Heart right ventricle (tissue), 16 donors: ENCODE measurements around the gene AGBL1. TPM values are rescaled to one million over a fixed set of nuclear protein-coding genes. Genes with fewer than 3 reads are reported as not detected.

Experiments
- ATAC-seq, 8 donors: fragments of 200-7000 bp; cut with Tn5 transposase; one replicate each; pipeline ENCODE4 v1.9.1; 2020; ENCODE audit warnings: mild to moderate bottlenecking in 8 of 8, moderate library complexity in 8 of 8, moderate number of reproducible peaks in 1 of 8
- DNase-seq, 2 donors: peaks; one replicate each; pipeline ENCODE4 v3.0.0-alpha.2; 2020
- H3K27ac ChIP-seq, 10 donors: fragments of 200-600 bp; sonication (generic) in 2 of 10; one replicate each; pipeline versions ENCODE4 v1.5.0 to v1.8.0; 2020 to 2022; ENCODE audit warnings: mild to moderate bottlenecking in 3 of 10
- H3K27me3 ChIP-seq, 7 donors: fragments of 200-600 bp; one replicate each; pipeline ENCODE4 v1.8.0; 2021 to 2022; ENCODE audit warnings: mild to moderate bottlenecking in 2 of 7
- H3K36me3 ChIP-seq, 9 donors: fragments of 200-600 bp; sonication (generic) in 1 of 9; one replicate each; pipeline versions ENCODE4 v1.5.0 to v1.8.0; 2020 to 2022; ENCODE audit warnings: mild to moderate bottlenecking in 2 of 9
- H3K4me1 ChIP-seq, 9 donors: fragments of 200-600 bp; sonication (generic) in 1 of 9; one replicate each; pipeline versions ENCODE4 v1.5.0 to v1.8.0; 2020 to 2022; ENCODE audit warnings: mild to moderate bottlenecking in 4 of 9
- H3K4me3 ChIP-seq, 10 donors: fragments of 200-600 bp; sonication (generic) in 2 of 10; one replicate each; pipeline versions ENCODE4 v1.5.0 to v1.8.0; 2020 to 2022; ENCODE audit warnings: mild to moderate bottlenecking in 7 of 10, moderate library complexity in 2 of 10
- H3K9me3 ChIP-seq, 11 donors: fragments of 200-600 bp in 10 of 11; sonication (generic) in 2 of 11; one replicate each; pipeline versions ENCODE4 v1.5.0 to v1.8.0; 2013 to 2022; ENCODE audit warnings: mild to moderate bottlenecking in 2 of 11, control low read depth in 1 of 11, moderate library complexity in 1 of 11
- CTCF ChIP-seq, 9 donors: fragments of 200-600 bp; sonication (generic) in 2 of 9; IDR thresholded peaks; one replicate each; pipeline versions ENCODE4 v1.5.0 to v1.8.0; 2021 to 2022; ENCODE audit warnings: antibody characterized with exemption in 9 of 9, mild to moderate bottlenecking in 5 of 9, moderate library complexity in 1 of 9
- WGBS, 2 donors: extraction: QIAGEN DNeasy Blood & Tissue Kit; methylation state at CpG; one replicate each; pipeline ENCODE4 v1.1.7; 2013; ENCODE audit warnings: inconsistent platforms in 1 of 2; 5-methylcytosine and 5-hydroxymethylcytosine counted together
- intact Hi-C, 10 donors: fragments of 100-400 bp; cut with DNase I; formaldehyde crosslinking; loops; one replicate each; pipeline versions ENCODE4 v1.11.1 to v1.14.2; 2022
- polyA plus RNA-seq, 2 donors: library from polyadenylated mRNA; stranded (reverse); fragments of 200-250 nt; gene quantifications; one replicate each; pipeline ENCODE4 v1.2.3, GENCODE V29; 2013
- total RNA-seq, 10 donors: library from RNA; stranded (reverse); fragmentation: NEBNext Ultra II Directional in 3 of 10; extraction: Animal tissue kit (Norgen Biotek cat#: 25700) in 3 of 10; gene quantifications; one replicate each; pipeline versions ENCODE4 v1.2.1 to v1.2.4, GENCODE V29; 2021 to 2023
- donor health status: Arrhythmogenic right ventricular cardiomyopathy.
- donor health status: ischemic (EF 13 %, LVEDD 7.1; RV severe dilation, severe dysfunction).
- donor health status: healthy with polysubstance abuse.
- donor health status: DM: no; HTN: yes; CAD: no.
- donor health status: DM: no; HTN: no; CAD: no.
- donor health status: ischemic (EF 25% LVEDD 6.9; RV normal size, moderate dysfunction).
- donor health status: ischemic (EF 25% LVEDD 5.7; RV mildly dilated, moderate dysfunction).
- donor health status: healthy.
- donor health status: DM: yes; HTN: yes; CAD: no.
- donor health status: Ischemic cardiomyopathy.
- donor health status: ischemic (EF 35%, LVEDD 5.7; RV mildly dilated, moderate dysfunction).
- donor health status: nonischemic (EF 11% LVEDD 7.7; RV severe dilation, severe dysfunction).
- donor health status: DM: yes; HTN: yes; CAD: no.
- donor health status: PGD.
- donor health status: ischemic (EF 29% LVEDD 5.4; RV normal size, mild dysfunction).
- donor health status: nonischemic (EF 23%, LVEDD 6.1; RV moderate dilation, normal function).

Gene AGBL1
- total and polyA plus RNA-seq, 12 donors = 0.02 to 0.13 (median 0.09) TPM; not detected in 7

- Histone ChIP-seq H3K36me3 (no peaks in the 10 kb centered on the region), H3K27me3 (peaks cover 0 to 13% (median 0%) of the 10 kb centered on the region in 7 donors), H3K9me3 (no peaks in the 10 kb centered on the region), H3K4me3 (no peak overlapping the region), H3K4me1 (no peaks in the 10 kb centered on the region), H3K27ac (no peak overlapping the region)
- intact Hi-C loops = no loop called here
- no peak for TF ChIP-seq CTCF (IDR thresholded peaks at IDR 0.05)
- ATAC-seq (no peak), DNase-seq (no peak)
- WGBS, 2 donors = 82 to 87% methylated on average over 2 of the region's 2 CpGs
These were observed 402.0 kb downstream of the AGBL1 start for GRCh38 chr15:86481720-86482119.

GRCh38 chr15:86483936-86484335 is 404.3 kb downstream of the AGBL1 start:
- H3K9me3 ChIP-seq = no peaks in the 10 kb centered on the region
- no peaks in the 10 kb centered on the region for H3K36me3 ChIP-seq
- intact Hi-C loops = no loop called here
- no peak for ATAC-seq
- no peaks in the 10 kb centered on the region for H3K4me1 ChIP-seq
- H3K27me3 ChIP-seq = peaks cover 0 to 13% (median 0%) of the 10 kb centered on the region in 7 donors
- TF ChIP-seq CTCF (IDR thresholded peaks at IDR 0.05) = no peak
- no peak for DNase-seq
- H3K4me3 ChIP-seq = no peak overlapping the region
- no peak overlapping the region for H3K27ac ChIP-seq
- WGBS, 2 donors = 0 to 3% methylated on average over 1 of the region's 1 CpG

- H3K4me1 ChIP-seq = no peaks in the 10 kb centered on the region
- TF ChIP-seq CTCF (IDR thresholded peaks at IDR 0.05) = no peak
- intact Hi-C loops = no loop called here
- DNase-seq = no peak
- peaks cover 0 to 8% (median 0%) of the 10 kb centered on the region in 7 donors for H3K27me3 ChIP-seq
- no peak overlapping the region for H3K4me3 ChIP-seq
- H3K9me3 ChIP-seq = no peaks in the 10 kb centered on the region
- H3K36me3 ChIP-seq = no peaks in the 10 kb centered on the region
- H3K27ac ChIP-seq = no peak overlapping the region
- no peak for ATAC-seq
- 52 to 55% methylated on average over 3 of the region's 3 CpGs for WGBS, 2 donors
These were observed 408.4 kb downstream of the AGBL1 start for GRCh38 chr15:86488046-86488445.

- no peak overlapping the region for H3K27ac ChIP-seq
- TF ChIP-seq CTCF (IDR thresholded peaks at IDR 0.05) = no peak
- no peak for ATAC-seq
- H3K4me1 ChIP-seq = no peaks in the 10 kb centered on the region
- no peak overlapping the region for H3K4me3 ChIP-seq
- peaks cover 0 to 7% (median 0%) of the 10 kb centered on the region in 7 donors for H3K27me3 ChIP-seq
- WGBS, 2 donors = 10 to 22% methylated on average over 5 of the region's 5 CpGs
- H3K36me3 ChIP-seq = no peaks in the 10 kb centered on the region
- no peaks in the 10 kb centered on the region for H3K9me3 ChIP-seq
- intact Hi-C loops = loop anchor here in 1 of 10 donors (10.0 kb wide), 1 partner anchor 55 kb away; no protein-coding TSS in a partner anchor
- no peak for DNase-seq
These were observed 410.3 kb downstream of the AGBL1 start for GRCh38 chr15:86489981-86490380.
